ENCODE data around the gene UBXN11.

The UBXN11 gene

GRCh38 chr1:26306290-26307229, at the start of gene UBXN11:
UBXN11 (minus strand) TSS chr1:26306636; CDS start chr1:26302883, 3,753 bp downstream.
- peak; percentile 71 for DNase-seq

GRCh38 chr1:26356106-26356505, 49.7 kb upstream of the UBXN11 start:
- DNase-seq, result no peak

- no peak for DNase-seq
Measured at GRCh38 chr1:26354972-26355371, 48.5 kb upstream of the UBXN11 start.

- no peak for DNase-seq
Measured at GRCh38 chr1:26353976-26354820, 47.8 kb upstream of the UBXN11 start, which contains the start of gene CRYBG2. CRYBG2 (minus strand) TSS chr1:26354130; CDS start chr1:26346657, 7,473 bp downstream.

GRCh38 chr1:26353210-26353859, 46.9 kb upstream of the UBXN11 start:
- DNase-seq, result no peak

GRCh38 chr1:26352338-26352679, 45.9 kb upstream of the UBXN11 start:
- no peak for DNase-seq

- DNase-seq, result no peak
Measured at GRCh38 chr1:26351590-26352337, 45.3 kb upstream of the UBXN11 start.

GRCh38 chr1:26350701-26351589, 44.5 kb upstream of the UBXN11 start:
- no peak for DNase-seq

GRCh38 chr1:26350343-26350700, 43.9 kb upstream of the UBXN11 start:
- DNase-seq, result no peak

GRCh38 chr1:26349877-26350244, 43.4 kb upstream of the UBXN11 start:
- no peak for DNase-seq

GRCh38 chr1:26349188-26349876, 42.9 kb upstream of the UBXN11 start:
- no peak for DNase-seq

- no peak for DNase-seq
Measured at GRCh38 chr1:26346274-26347033, 40.0 kb upstream of the UBXN11 start.

- no peak for DNase-seq
Measured at GRCh38 chr1:26345718-26346117, 39.3 kb upstream of the UBXN11 start.

- no peak for DNase-seq
Measured at GRCh38 chr1:26344147-26344920, 37.9 kb upstream of the UBXN11 start.

GRCh38 chr1:26340047-26340481, 33.6 kb upstream of the UBXN11 start:
- no peak for DNase-seq

GRCh38 chr1:26338670-26339069, 32.2 kb upstream of the UBXN11 start:
- no peak for DNase-seq

- DNase-seq, result no peak
Measured at GRCh38 chr1:26337625-26338024, 31.2 kb upstream of the UBXN11 start.

GRCh38 chr1:26337206-26337535, 30.7 kb upstream of the UBXN11 start:
- no peak for DNase-seq

GRCh38 chr1:26336477-26337205, 30.2 kb upstream of the UBXN11 start:
- peak; percentile 65 for DNase-seq

Measured in NCI-H2029 treated with DMSO at 0.1 percent for 48 hours (cell line).